HG03280 (cell line): ENCODE measurements around the gene RNF14.
"Not testable (repeated sequence)": the region's sequence is repeated elsewhere in the genome, so short reads cannot be mapped to it uniquely, and the experiment has no call there.

Experiments
- ATAC-seq: cut with Tn5 transposase; IDR thresholded peaks from one replicate; pipeline ENCODE4 v1.9.1; 2021; ENCODE audit warnings: mild to moderate bottlenecking, moderate library complexity; ENCODE audit not compliant: unreplicated experiment

Gene RNF14, protein sequence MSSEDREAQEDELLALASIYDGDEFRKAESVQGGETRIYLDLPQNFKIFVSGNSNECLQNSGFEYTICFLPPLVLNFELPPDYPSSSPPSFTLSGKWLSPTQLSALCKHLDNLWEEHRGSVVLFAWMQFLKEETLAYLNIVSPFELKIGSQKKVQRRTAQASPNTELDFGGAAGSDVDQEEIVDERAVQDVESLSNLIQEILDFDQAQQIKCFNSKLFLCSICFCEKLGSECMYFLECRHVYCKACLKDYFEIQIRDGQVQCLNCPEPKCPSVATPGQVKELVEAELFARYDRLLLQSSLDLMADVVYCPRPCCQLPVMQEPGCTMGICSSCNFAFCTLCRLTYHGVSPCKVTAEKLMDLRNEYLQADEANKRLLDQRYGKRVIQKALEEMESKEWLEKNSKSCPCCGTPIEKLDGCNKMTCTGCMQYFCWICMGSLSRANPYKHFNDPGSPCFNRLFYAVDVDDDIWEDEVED

GRCh38 chr5:141968914-141969608 lies at the start of gene RNF14:
Gene RNF14 (plus strand): TSS chr5:141969105. CDS start chr5:141973589, 4,484 bp downstream.
- peak; percentile 94 for ATAC-seq

- no peak for ATAC-seq
Measured at GRCh38 chr5:141919218-141920119, 49.4 kb upstream of the RNF14 start.

DNA sequence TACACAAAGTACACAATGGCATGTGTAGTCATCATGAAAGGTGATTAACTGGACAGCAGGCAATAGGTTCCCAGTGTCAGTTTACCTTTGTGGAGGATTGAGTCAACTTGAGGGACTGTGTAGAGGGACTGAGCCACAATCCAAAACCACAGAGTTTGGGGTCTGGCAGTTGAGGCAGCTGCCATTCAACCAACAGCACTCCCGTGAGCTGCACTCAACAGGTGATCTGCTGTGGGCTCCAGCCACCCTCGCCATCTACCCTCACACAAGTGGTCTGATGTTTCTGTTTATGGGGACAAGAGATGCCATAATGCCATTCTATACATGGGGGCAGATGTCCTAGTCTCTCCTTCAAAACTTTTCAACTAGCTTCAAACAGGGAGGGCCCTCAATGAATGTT lies 48.1 kb upstream of the RNF14 start:
- ATAC-seq, result no peak

GRCh38 chr5:141922827-141923447 lies 46.0 kb upstream of the RNF14 start:
- ATAC-seq, result not testable (repeated sequence)

GRCh38 chr5:141923448-141924313 lies 45.2 kb upstream of the RNF14 start, which contains the start of gene DELE1:
Gene DELE1 (plus strand): TSS chr5:141923871. CDS start chr5:141923942, 71 bp downstream.
- ATAC-seq, result peak; percentile 97

GRCh38 chr5:141926434-141926833 lies 42.5 kb upstream of the RNF14 start:
- ATAC-seq, result no peak

- no peak for ATAC-seq
Measured at GRCh38 chr5:141928051-141928450, 40.9 kb upstream of the RNF14 start.

DNA sequence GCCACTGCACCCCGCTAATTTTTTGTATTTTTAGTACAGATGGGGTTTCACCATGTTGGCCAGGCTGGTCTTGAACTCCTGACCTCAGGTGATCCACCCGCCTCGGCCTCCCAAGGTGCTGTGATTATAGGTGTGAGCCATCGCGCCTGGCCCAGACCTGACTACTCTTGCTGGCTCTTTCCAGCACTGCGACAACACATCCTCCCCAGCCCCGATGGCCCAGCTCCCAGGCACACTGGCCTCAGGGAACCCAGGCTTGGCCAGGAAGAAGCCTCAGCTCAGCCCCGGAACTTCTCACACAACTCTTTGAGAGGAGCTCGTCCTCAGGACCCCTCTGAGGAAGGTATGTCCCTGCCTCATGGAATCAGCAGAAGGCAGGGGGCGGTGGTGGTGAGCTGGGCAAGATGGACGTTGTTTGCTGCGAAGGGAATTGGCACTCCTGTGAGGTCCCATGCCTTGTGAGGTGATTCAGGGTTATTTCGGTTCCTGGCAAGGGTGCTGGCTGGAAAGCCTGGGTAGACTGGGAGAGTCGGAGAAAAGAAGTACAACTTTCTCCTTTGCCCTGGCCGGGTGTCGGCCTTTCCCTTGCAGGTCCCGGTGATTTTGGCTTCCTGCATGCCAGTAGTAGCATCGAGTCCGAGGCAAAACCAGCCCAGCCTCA lies 39.4 kb upstream of the RNF14 start:
- no peak for ATAC-seq

- ATAC-seq, result no peak
Measured at GRCh38 chr5:141931694-141932093, 37.2 kb upstream of the RNF14 start.

DNA sequence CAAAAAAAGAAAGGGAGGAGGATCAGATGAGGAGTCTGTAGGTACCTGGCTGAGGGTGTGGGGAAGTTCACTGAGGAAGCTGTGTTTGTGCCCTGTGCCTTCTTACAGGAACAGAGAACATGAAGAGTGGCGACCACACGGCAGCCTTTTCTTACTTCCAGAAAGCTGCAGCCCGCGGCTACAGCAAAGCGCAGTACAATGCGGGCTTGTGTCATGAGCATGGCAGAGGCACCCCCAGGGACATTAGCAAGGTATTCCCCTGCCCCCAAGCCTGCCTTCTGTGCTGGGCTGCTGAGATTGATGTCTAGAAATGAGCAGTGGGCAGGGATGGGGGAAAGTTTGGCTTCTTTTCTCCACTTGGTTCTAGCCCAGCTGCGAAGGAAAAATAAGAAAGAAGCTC lies 35.8 kb upstream of the RNF14 start:
- no peak for ATAC-seq

- no peak for ATAC-seq
Measured at GRCh38 chr5:141934099-141934844, 34.6 kb upstream of the RNF14 start.

DNA sequence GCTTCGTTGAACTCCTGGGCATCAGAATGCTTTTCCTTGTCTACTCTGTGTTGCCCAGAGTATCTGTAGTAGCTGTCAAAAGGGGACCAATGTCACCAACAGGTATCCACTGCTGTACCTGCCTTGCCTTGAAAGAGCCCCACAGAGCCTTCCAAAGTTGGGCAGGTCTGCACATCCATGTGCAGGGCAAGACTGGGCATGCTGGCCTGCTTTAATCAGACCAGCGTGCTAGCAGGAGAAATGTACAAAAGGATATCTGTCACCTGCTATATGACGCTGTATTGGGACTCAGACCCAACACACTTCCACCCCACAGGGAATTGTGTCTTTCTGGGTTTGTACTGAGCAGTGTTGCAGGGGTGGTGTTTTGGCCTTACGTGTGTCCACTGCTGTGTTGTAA lies 33.4 kb upstream of the RNF14 start:
- ATAC-seq, result no peak

DNA sequence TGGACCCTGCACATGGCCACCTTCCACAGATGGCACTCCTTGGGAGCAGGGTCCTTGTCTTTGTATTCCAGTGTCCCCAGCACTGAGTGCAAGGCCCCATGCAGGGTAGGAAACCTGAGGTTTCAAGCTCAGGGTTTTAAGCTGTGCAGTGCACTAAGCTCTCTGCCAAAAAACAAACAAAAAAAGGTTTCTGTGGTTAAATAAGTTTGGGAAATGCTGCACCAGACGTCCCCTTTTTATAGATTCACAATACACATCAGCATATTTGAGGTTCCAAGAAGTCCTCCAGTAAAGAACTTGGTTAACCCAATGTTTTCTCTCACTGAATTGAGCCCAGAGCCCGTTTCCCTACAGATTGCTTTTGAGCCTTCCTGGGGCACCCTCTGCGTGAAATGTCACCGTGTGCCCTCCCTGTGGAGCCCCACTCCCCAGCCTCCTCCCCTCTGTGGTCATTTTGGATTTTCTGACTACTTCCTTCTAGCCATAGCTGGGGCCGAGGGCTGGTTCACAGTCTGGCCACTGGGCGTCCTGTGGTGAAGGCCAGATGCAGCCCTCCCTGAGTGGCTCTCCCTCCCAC lies 28.1 kb upstream of the RNF14 start:
- ATAC-seq, result no peak

DNA sequence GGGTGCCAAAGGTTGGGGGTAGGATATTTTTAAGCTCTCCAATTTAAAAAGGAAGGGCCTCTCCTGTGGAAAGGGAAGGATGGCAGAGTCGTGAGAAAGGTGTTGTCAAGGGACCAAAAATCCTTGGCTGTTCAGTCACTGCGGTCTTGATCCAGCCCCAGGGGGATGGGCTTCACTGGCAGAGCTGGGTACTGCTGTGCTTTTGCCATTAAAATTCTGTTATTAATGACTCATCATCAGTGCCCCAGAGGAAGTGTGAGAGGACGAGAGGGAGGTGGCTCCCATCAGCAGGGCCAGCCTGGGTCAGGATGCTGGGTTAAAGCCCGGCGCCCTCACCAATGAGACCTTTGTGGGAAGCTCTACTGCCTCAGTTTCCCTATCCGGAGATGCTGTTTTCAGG lies 27.6 kb upstream of the RNF14 start:
- no peak for ATAC-seq

DNA sequence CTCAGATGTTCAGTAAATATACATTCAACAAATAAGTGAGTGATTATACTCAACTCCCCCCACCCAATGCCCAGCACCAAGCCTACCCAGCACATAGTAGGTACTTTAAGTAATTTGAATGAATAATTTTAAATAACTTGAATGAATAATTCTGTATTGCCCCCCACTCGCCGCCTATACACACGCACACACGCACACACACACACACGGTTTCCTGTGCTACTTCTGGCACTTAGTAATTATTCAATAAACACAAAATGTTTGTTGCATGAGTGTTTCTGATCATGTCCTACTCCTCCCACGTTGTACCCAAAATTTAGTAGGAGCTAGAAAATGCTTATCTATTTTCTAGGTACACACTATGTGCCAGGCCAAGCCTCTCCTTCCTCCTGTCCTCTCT lies 27.1 kb upstream of the RNF14 start:
- no peak for ATAC-seq

- ATAC-seq, result no peak
Measured at GRCh38 chr5:141942185-141942857, 26.6 kb upstream of the RNF14 start.

- ATAC-seq, result no peak
Measured at GRCh38 chr5:141944076-141944475, 24.8 kb upstream of the RNF14 start.
